GM18870 (cell line): Measurements from ENCODE around the gene SPECC1L.

Experiments used
- ATAC-seq: cut with Tn5 transposase; IDR thresholded peaks from one replicate; pipeline ENCODE4 v1.9.1; 2021; ENCODE audit warnings: moderate library complexity; ENCODE audit not compliant: unreplicated experiment

SPECC1L gene

GRCh38 chr22:24393012-24393559 lies 122.5 kb downstream of the SPECC1L start:
- no peak for ATAC-seq

- no peak for ATAC-seq
Observed at GRCh38 chr22:24393848-24394247, 123.2 kb downstream of the SPECC1L start.

- no peak for ATAC-seq
Observed at GRCh38 chr22:24394254-24394653, 123.6 kb downstream of the SPECC1L start.

GRCh38 chr22:24398409-24398808 lies 127.8 kb downstream of the SPECC1L start:
- no peak for ATAC-seq

- no peak for ATAC-seq
Observed at GRCh38 chr22:24400034-24400725, 129.5 kb downstream of the SPECC1L start.

- no peak for ATAC-seq
Observed at GRCh38 chr22:24400726-24401596, 130.3 kb downstream of the SPECC1L start.

- ATAC-seq: no peak
Observed at GRCh38 chr22:24401931-24402367, 131.3 kb downstream of the SPECC1L start.

- ATAC-seq: no peak
Observed at GRCh38 chr22:24402460-24403192, 132.0 kb downstream of the SPECC1L start.

GRCh38 chr22:24403346-24403745 lies 132.7 kb downstream of the SPECC1L start:
- no peak for ATAC-seq

- no peak for ATAC-seq
Observed at GRCh38 chr22:24404561-24405275, 134.1 kb downstream of the SPECC1L start.

GRCh38 chr22:24405631-24406321 lies 135.1 kb downstream of the SPECC1L start:
- no peak for ATAC-seq

- ATAC-seq: no peak
Observed at GRCh38 chr22:24406322-24407277, 136.0 kb downstream of the SPECC1L start.

GRCh38 chr22:24407278-24407665 lies 136.6 kb downstream of the SPECC1L start:
- ATAC-seq: no peak

GRCh38 chr22:24407884-24408283 lies 137.3 kb downstream of the SPECC1L start:
- no peak for ATAC-seq

- ATAC-seq: no peak
Observed at GRCh38 chr22:24408630-24409029, 138.0 kb downstream of the SPECC1L start.

GRCh38 chr22:24409707-24410106 lies 139.1 kb downstream of the SPECC1L start:
- ATAC-seq: no peak

GRCh38 chr22:24410110-24410856 lies 139.7 kb downstream of the SPECC1L start:
- no peak for ATAC-seq
